ENCODE results near the gene ACTL7A.
"Not testable (repeated sequence)": the region's sequence is repeated elsewhere in the genome, so short reads cannot be mapped to it uniquely, and the experiment has no call there.

Gene ACTL7A

DNA sequence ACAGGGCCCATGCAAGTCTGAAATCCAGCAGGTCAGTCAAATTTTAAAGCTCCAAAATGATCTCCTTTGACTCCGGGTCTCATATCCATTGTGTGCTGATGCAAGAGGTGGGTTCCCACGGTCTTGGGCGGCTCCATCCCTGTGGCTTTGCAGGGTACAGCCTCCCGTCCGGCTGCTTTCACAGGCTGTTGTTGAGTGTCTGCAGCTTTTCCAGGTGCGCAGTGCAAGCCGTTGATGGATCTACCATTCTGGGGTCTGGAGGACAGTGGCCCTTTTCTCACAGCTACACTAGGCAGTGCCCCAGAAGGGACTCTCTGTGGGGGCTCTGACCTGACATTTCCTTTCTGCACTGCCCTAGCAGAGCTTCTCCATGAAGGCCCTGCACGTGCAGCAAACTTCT lies 13.8 kb upstream of the ACTL7A start:
- DNase-seq (ENCODE audit: low read depth) = not testable (repeated sequence)

DNA sequence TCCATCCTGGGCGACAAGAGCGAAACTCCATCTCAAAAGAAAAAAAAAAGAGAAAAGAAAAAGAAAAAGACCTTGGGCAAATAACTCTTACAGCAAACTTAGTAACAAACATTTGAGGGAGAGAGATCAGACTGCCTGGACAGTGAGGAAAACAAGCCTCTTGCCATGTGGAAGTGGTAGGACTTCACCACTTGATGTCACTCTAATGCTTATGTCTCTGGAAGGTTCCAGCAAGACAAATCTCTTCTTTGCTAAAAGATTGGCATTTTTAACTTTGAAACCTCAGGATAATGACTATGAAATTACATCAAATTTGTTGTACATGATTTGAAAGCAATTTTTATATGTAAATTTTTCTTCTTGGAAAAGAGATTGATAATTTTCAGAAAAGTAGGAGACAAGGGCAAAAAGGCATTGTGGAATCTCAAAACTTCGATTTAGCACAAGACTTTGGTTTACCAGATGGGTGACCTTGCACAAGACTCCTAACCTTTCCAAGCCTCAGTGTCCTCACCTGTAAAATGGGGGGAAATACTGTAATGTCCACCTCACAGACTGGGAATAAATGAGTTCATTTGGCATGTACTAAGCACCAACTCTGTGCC lies 11.7 kb upstream of the ACTL7A start:
- no peak for DNase-seq (ENCODE audit: low read depth)

DNA sequence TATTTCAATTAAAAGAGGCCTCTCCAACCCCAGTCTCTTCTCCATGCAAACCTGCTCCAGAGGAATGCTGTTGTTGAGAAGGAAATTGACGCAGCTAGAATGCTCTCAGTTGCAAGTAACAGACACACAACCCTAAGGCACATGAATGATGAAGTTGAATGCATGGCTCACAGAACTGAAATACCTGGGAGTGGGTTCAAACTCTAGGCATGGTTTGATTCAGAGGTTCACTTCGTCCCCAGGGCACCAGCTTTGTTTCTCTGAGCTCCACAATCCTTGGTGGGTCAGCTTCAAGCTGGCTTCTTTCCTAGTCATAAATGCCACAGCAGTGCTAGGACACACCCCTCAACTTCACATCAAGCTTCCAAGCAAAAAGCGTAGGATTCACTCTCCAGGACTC lies 10.9 kb upstream of the ACTL7A start:
- DNase-seq (ENCODE audit: low read depth) = no peak

DNA sequence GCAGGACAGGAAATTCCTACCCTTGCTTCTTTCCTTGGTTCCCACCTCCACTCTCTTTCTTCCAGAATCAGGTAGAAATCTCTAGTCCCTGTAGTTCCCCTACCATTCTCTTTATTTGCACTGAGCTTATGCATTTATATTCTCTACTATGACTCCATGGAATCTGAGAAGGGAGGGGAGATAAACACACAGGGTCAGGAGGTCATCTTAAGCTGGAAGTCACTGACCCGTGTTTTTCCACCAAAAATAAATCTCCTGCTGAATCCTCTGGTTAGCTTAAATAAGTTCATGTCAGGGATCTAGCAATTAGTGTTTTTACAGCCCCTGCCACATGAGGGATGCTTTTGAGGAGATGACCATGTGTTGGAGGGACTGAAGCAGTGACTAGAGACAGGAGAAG lies 10.0 kb upstream of the ACTL7A start:
- no peak for DNase-seq (ENCODE audit: low read depth)

DNA sequence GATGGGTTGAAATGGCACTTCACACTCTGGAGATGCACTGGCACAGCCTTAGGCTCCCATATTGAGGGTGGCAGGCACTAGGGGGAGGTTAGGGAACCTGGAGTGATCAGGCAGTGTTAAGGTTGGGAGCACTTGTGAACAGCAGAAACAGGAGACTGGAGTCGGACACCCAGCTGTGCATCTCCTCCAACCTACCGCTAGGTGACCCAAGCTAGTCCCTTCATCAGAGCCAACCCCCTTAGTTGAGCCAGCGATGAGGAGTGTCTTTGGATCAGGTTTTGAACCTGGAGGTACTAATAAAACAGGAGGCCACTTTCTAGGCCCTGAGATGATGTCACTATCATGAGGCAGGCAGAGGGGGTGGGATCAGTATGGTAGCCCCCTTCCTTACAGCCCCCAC lies 8.0 kb upstream of the ACTL7A start:
- DNase-seq (ENCODE audit: low read depth) = no peak

DNA sequence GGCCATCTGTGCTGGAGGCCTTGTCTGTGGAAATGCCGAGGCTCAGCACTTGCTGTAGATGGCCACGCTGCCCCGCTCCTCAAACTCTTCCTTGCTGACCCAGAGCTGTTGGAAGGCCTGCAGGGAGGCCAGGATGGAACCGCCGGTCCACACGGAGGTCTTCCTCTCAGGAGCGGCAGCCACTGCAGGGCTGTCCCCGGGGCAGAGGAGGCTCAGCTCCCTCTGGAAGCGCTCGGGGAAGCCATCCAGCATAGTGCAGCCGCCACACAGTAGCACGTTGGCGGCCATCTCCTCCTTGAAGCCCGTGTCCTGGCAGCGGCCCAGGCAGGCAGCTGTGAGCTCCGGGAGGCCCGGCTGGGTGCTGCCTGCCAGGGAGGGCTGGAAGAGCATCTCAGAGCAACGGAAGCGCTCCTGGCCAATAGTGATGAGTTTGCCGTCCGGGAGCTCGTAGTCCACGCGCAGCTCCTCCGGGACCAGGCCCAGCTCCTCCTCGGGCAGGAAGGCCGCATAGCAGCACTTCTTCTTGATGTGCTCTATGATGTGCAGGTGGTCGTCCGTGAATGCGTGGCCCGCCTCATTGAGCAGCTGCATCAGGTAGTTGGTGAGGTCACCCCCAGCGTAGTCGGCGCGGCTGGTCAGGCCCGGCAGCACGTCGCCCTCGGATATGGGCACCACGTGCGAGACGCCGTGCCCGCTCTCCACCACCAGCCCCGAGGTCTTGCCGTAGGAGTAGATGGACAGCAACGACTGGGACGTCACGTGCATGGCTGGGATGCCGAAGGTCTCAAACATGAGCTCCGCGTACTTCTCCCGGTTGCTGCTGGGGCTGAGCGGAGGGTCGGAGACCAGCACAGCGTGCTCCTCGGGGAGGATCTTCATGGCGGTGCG lies 7.2 kb upstream of the ACTL7A start:
- DNase-seq (ENCODE audit: low read depth) = no peak

DNA sequence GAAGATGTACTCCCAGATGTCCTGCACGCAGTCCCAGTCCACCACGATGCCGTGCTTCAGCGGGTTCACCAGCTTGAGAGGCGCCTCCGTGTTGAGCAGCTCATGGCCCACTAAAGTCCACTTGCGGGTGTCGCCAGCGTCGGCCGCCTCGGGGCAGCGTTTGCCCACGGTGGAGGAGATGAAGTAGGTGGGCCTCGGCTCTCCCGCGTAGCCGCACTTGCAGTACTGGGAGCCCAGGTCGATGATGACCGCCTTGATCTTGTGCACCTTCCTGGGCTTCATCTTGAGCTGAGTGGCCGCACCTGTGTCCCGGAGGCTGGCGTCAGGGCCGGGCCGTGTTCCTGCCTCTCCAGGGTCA lies 6.6 kb upstream of the ACTL7A start:
- no peak for DNase-seq (ENCODE audit: low read depth)

DNA sequence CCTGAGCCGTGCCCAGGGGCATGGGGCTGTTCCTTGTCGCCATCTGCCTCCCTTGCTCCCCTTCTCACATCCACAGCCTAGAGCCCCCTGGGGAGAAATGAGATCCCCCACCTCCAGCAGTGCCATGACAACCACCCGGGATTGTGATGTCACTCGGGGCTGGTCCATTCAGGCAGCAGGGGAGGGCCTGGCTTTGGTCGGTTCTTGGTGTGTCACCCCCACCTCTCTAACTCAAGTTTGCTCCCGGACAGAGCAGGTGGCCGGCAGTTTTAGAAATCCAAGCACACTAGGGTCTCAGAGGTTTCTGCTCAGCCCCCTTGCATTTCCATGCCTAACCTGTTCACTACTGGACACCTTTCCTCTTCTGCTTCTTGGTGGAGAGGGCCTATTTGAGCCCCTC lies 6.2 kb upstream of the ACTL7A start, which contains the start of gene ACTL7B:
Gene ACTL7B (minus strand): TSS at position 99 of the 400 bp plus-strand sequence. CDS start 56 bp downstream, at position 43.
- no peak for DNase-seq (ENCODE audit: low read depth)

DNA sequence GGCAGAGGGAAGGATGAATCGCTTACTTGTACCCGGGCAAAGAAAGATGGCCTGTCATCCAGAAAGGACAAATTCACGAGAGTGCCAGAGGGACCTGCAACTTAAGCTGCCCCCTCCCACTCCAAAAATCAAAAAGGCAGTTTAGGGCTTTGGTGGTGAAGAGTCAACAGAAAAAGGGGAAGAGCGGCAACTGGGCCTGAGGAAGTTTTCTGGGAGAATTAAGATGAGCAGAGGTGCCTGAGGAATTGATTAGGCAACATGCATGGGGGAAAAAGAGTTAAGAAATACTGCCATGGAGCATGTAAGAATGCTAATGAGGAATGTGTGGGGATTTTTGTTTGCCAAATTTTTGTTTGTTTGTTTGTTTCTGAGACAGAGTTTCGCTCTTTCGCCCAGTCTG lies 4.5 kb upstream of the ACTL7A start:
- DNase-seq (ENCODE audit: low read depth) = no peak

DNA sequence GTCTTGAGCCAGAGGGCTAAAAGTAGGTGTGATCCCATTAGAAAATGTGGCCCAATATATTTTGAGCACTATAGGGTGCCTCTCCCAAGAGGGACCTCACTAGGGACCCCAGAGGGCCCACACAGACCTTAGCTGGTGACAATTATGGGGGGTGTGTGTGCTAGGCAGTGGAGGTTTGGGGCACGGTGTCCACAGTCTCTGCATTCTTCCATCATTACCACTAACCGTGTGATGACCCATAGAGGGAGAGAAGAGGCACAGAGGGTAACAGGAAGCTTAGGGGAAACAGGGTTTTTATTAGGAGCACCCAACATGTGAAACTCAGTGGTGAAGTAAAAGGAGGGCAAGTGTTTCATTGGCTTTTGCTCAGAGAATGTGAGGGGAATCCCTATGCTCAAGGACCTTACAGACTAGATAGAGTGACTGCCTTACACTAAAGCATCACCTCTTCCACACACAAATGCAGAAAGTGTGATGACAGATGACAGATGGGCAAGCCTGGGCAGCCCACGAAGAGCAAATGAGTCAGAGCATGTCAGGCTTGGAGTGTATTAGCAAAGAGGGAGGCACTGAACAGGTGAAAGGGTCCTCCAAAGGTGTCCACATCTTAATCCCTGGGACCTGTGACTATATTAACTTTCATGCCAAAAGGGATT lies 2.5 kb upstream of the ACTL7A start:
- DNase-seq (ENCODE audit: low read depth) = no peak

DNA sequence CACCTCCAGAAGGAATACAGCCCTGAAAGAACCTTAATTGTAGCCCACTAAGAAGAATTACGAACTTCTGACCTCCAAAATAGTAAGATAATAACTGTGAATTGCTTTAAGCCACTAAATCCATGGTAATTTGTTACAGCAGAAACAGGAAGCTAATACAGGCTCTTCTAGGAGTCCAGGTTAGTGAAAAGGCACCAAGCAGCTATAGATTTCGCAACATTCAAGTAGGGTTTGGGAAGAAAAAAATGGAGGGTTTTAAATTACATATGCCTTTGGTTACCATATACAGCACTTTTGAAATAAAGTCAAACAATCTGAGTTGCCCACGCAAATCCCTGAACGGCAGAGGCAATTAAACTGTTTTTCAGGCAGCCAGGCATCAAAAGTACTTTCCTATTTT lies 1.7 kb upstream of the ACTL7A start:
- DNase-seq (ENCODE audit: low read depth) = no peak

DNA sequence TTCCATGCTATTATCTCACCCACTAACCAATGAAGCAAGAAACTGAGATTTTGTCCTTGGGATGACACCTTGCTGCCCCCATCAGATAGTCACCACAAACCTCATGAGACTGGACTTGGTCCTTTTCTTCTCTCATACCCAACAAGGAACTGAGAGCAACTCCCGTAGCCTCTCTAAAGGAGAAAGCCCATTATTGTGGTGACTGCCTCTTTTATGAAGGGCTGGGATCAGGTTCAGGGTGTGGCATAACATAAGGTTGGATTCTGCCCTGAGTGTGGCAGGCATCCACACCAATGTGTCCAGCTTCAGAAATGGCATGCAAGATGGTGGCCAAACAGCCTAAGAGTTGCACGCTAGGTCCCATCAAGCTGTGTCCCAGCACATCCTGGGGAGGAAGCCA lies 1.3 kb upstream of the ACTL7A start:
- no peak for DNase-seq (ENCODE audit: low read depth)

DNA sequence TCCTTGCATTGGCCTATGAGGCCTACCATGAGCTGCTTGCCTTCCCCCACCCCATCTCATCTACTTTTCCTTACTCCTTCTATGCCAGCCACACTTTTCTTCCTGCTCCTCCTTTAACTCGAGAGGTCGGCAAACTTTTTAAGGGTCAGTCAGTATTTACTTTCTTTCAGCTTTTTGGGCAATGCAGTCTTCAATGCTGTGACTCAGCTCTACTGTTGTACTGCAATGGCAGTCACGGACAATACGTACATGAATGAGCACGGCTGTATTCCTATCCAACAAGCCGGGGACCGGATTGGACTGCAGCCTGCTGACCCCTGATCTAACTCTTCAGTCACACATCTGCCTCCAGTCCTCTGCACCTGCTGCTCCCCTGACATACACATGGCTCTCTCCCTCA lies 602 bp upstream of the ACTL7A start:
- no peak for DNase-seq (ENCODE audit: low read depth)

DNA sequence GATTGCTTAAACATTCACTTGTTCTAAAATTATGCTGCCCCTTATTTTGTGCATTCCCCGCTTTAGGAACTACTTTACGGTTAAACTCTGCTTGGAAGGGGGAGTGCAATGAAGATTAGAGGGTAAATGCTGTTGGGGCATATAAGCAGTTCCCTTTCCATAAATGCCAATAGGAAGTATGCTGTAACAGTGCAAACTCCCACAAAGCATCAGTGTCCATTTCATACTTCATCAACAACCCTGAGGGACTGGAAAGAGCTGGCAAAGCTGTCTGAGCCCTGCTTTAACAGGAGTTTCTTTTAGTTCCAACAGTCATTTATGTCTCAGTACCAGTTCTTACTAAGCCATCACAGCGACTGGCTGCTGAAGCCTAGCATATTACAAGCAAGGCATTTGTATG lies 1.8 kb downstream of the ACTL7A start:
- no peak for DNase-seq (ENCODE audit: low read depth)

DNA sequence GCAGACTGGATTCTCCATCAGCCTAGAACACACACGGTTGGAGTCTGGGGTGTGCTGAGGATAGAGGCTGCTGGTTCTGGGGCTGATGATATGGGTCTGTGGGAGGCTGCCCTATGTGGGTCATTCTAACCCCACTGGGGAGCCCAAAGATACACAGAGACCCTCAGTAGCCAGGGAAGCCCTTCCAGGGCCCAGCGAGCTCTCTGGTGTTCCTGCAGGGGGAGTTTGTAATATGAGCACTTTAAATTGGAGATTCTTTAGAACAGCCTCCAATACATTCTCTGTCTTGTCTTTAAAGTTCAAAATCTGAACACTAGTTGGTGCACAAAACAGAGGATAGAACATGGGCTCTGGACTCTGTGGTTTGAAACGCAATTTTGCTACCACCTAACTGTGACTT lies 2.4 kb downstream of the ACTL7A start:
- no peak for DNase-seq (ENCODE audit: low read depth)

DNA sequence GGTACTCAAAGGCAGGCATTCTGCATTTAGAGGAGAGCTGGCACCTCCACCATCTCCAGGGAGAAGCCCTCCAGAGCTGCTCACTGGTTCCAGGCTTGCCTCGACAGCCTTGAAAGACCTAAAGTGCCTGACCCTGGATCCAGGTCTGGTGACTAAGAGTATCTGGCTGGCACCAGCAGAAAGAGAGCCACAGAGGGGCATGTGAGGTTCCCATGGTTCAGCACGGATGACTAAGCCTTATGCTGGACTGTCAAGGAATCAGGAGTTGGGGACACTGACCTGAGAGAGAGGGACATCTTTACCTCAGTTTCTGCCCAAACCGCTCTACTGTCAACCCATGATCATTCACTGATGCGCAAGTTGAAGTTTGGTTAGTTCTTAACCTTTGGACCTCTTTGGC lies 3.0 kb downstream of the ACTL7A start:
- no peak for DNase-seq (ENCODE audit: low read depth)

DNA sequence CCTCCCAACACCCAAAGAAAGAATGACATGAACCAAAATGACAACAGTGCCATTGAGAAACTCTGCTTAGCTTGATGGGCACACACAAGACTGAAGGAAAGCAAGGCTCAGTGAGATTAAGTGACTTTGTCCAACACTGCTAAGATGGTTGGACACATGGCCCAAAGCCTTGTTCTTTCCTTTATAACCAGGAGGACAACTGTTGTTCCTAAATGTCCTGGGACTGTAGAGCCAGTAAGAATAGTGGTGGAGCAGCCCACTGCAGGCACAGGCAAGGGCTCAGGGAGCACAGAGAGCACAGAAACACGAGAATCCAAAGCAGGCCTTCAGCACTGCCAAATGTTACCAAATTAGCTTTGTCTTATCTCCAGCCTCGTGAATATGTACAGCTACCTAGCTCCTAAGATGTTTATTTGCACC lies 3.9 kb downstream of the ACTL7A start:
- DNase-seq (ENCODE audit: low read depth) = no peak

DNA sequence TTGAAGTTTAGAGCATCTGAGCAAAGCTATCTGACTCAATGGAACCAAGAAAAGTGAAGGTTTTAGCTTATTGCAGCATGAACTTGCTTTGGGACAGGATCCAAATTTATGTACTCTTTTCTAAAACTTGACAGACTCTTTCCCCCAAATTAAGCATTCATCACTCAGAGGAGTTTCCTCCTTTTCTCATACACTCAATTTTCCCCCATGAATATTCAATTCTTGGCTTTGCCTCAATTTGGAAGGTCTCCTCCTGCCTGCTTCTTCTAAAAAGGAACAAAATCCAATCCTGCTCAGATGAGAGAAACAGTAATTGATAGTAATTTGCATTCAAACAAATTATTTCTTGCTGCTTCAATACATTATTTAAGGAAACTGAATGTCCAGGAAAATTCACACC lies 5.0 kb downstream of the ACTL7A start:
- no peak for DNase-seq (ENCODE audit: low read depth)

DNA sequence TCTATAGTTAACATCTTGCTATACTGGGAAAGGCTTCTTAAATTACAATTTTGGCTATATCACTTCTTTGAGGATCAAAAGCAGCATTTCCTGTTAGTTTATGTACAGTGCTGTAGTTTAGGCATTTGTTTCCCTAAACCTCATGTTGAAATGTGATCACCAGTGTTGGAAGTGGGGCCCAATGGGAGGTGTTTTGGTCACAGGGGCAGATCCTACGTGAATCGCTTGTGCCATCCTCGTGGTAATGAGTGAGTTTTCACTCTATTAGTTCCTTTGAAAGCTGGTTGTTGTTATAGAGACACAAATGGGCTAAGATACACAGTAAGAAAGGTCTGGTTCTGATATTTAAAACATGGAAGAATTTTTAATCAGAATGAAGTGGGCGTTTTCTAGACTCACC lies 5.8 kb downstream of the ACTL7A start:
- DNase-seq (ENCODE audit: low read depth) = no peak

DNA sequence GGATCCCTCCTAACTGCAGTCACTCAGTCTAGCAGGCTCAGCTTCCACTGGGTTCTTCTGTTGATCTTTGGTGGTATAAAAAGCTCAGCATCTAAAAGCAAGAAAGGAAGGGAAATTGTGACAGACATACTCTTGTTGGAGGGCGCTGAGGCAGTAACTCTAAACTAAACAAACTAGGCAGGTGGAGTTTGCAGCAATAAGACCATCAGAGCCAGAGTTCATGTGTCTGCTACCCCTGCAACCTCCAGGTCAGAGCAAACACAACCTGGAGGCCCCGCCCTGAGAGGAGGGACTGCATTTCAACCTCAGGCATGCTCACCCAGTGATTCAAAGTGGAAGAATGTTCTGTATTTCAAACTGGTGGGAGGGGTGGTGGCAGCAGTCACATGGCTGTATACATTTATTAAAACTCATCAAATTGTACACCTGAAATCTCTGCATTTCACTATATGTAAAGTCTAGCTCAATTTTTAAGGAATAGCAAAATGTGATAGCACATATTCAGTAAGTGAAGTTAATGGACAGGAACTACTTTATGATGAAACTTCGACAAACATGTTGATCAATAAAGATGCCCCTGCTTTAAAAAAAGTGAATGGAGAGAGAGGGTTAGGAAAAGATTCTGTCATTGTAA lies 7.1 kb downstream of the ACTL7A start:
- DNase-seq (ENCODE audit: low read depth) = no peak

DNA sequence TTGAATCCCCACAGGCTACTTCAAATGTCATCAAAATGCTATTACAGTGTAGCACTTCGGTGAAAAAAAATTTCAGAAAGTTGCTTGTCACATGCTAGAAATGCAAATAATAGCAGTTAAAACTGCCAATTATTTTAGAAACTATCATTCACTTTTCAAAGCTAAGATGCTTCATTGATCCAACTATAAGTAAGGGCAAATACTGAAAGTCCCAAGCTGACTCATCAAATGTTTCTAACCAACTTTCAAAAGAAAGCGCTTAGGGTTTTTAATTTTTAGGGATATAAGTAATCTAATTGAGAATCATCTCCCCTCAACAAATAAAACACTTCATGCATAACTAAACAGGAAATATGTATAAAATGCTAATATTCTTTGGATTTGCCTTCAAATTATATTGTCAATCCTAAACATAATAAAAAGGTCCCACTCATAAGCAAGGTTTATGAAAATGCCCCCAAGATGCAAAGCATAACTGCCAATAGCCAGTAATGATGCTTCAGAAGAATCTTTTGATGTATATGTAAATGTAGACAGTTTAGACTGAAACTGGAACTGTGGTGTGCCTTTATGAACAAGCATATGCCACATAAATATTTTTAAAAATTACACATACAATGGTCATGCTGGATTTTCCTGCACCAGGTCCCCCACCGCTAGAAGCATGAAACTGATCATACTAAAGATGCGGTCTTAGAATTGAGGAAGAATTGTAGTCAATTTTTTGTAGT lies 12.2 kb downstream of the ACTL7A start:
- DNase-seq (ENCODE audit: low read depth) = no peak

DNA sequence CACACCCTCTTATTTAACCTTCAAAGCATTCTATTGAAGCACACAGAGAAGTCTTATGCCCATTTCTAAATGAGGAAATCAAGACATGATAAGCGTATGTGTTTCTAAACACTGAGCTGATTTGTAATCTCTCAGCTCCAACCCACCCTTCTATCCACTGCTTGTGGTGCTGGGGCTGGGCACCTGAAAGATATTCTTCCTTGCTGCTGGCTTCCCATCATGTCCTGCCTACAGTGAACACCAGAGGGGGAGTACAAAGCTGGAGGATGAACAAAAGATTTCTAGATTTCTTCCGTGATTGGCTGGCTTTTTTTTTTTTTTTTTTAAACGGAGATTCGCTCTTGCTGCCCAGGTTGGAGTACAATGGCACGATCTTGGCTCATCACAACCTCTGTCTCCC lies 14.4 kb downstream of the ACTL7A start:
- no peak for DNase-seq (ENCODE audit: low read depth)
